Mesendoderm (in vitro differentiated cells): Measurements from ENCODE around the gene COL4A5.

Experiments used
- DNase-seq: peaks from one replicate; pipeline ENCODE4 v3.0.0; 2013
- H2AK5ac ChIP-seq: 2 replicates; pipeline ENCODE4 v1.6.1; 2013; ENCODE audit warnings: low read length, inconsistent platforms
- H2BK120ac ChIP-seq: 2 replicates; pipeline ENCODE4 v1.6.1; 2013; ENCODE audit warnings: low read depth, mild to moderate bottlenecking, low read length, moderate library complexity, mixed read lengths
- H2BK15ac ChIP-seq: replicated peaks from 2 replicates; pipeline ENCODE4 v1.6.1; 2013; ENCODE audit warnings: low read depth, mild to moderate bottlenecking, moderate library complexity
- H2BK5ac ChIP-seq: 2 replicates; pipeline ENCODE4 v1.6.1; 2013; ENCODE audit warnings: low read length, inconsistent platforms
- H3K18ac ChIP-seq: 2 replicates; pipeline ENCODE4 v1.6.1; 2013; ENCODE audit warnings: mild to moderate bottlenecking, low read length, mixed read lengths
- H3K23ac ChIP-seq: one replicate; pipeline ENCODE4 v1.6.1; 2013; ENCODE audit warnings: low read length
- H3K27ac ChIP-seq: 2 replicates; pipeline ENCODE4 v1.5.1; 2013; ENCODE audit warnings: low read depth, mild to moderate bottlenecking, inconsistent platforms, low read length, moderate library complexity
- H3K27me3 ChIP-seq: 2 replicates; pipeline ENCODE4 v1.6.1; 2013; ENCODE audit warnings: low read length, control low read depth, mild to moderate bottlenecking, inconsistent platforms; ENCODE audit not compliant: insufficient read depth, poor library complexity
- H3K36me3 ChIP-seq: 2 replicates; pipeline ENCODE4 v1.6.1; 2013; ENCODE audit warnings: low read length, inconsistent platforms; ENCODE audit not compliant: control insufficient read depth, insufficient read depth
- H3K4ac ChIP-seq: one replicate; pipeline ENCODE4 v1.6.1; 2013; ENCODE audit warnings: low read depth, mild to moderate bottlenecking, low read length, moderate library complexity
- H3K4me1 ChIP-seq: 2 replicates; pipeline ENCODE4 v1.6.1; 2013; ENCODE audit warnings: low read depth, low read length, inconsistent platforms; ENCODE audit not compliant: control insufficient read depth
- H3K4me2 ChIP-seq: 2 replicates; pipeline ENCODE4 v1.6.1; 2013; ENCODE audit warnings: low read length
- H3K4me3 ChIP-seq: 2 replicates; pipeline ENCODE4 v1.5.1; 2013; ENCODE audit warnings: mild to moderate bottlenecking, low read length
- H3K56ac ChIP-seq: one replicate; pipeline ENCODE4 v1.6.1; 2013; ENCODE audit warnings: low read length
- H3K79me1 ChIP-seq: 2 replicates; pipeline ENCODE4 v1.6.1; 2013; ENCODE audit warnings: low read length, inconsistent platforms
- H3K79me2 ChIP-seq: 2 replicates; pipeline ENCODE4 v1.6.1; 2013; ENCODE audit warnings: mild to moderate bottlenecking, low read length; ENCODE audit not compliant: control insufficient read depth, insufficient read depth
- H3K9ac ChIP-seq: 2 replicates; pipeline ENCODE4 v1.6.1; 2013; ENCODE audit warnings: low read length, inconsistent platforms
- H4K5ac ChIP-seq: one replicate; pipeline ENCODE4 v1.6.1; 2013; ENCODE audit warnings: low read length
- H4K8ac ChIP-seq: one replicate; pipeline ENCODE4 v1.6.1; 2013; ENCODE audit warnings: low read depth, mild to moderate bottlenecking, control low read depth, low read length, moderate library complexity
- WGBS: extraction: QIAGEN DNeasy Blood & Tissue Kit; methylation state at CpG from one replicate; pipeline ENCODE4 v1.1.7; 2013; ENCODE audit warnings: low lambda C conversion rate, missing lambda C conversion rate; ENCODE audit not compliant: insufficient coverage; ENCODE audit errors: extremely low coverage; 5-methylcytosine and 5-hydroxymethylcytosine counted together

COL4A5 gene

DNA sequence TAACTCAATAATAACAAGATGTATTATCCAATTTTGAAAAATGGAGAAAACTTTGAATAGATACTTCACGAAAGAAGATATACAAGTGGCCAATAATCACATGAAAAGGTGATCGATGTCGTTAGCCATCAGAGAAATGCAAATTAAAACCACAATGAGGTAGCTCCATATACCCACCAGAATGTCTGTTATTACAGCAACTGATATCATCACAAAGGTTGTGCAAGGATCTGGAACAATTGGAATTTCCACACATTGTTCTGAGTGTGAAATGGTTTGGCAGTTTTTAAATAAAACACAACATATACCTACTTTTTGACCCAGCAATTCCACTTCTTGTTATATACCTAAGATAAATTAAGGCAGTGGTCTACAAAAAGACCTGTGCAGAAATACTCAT is 225.1 kb downstream of the COL4A5 start:
- Histone ChIP-seq H3K23ac (no peak overlapping the region), H3K4me1 (no peaks in the 10 kb centered on the region), H2BK5ac (no peak overlapping the region), H3K27me3 (no peaks in the 10 kb centered on the region), H3K9ac (no peak overlapping the region), H3K18ac (no peak overlapping the region), H2BK120ac (no peak overlapping the region), H3K79me1 (no peaks in the 10 kb centered on the region), H4K5ac (no peak overlapping the region), H4K8ac (no peak overlapping the region), H3K4me3 (no peak overlapping the region), H3K4ac (no peak overlapping the region), H3K56ac (no peak overlapping the region), H2AK5ac (no peak overlapping the region), H3K27ac (no peak overlapping the region), H3K79me2 (no peaks in the 10 kb centered on the region), H3K36me3 (no peaks in the 10 kb centered on the region), H2BK15ac (no peak overlapping the region), H3K4me2 (no peak overlapping the region)
- DNase-seq: no peak
- no CpG with 5 or more reads among the region's 3 CpGs for WGBS

- H3K27me3 ChIP-seq: no peaks in the 10 kb centered on the region
- H3K4me2 ChIP-seq: no peak overlapping the region
- no peak overlapping the region for H2BK15ac ChIP-seq
- H3K36me3 ChIP-seq: no peaks in the 10 kb centered on the region
- no peak overlapping the region for H2AK5ac ChIP-seq
- H2BK5ac ChIP-seq: no peak overlapping the region
- no peak overlapping the region for H3K4ac ChIP-seq
- H3K9ac ChIP-seq: no peak overlapping the region
- H3K27ac ChIP-seq: no peak overlapping the region
- WGBS: no CpG with 5 or more reads among the region's 1 CpG
- no peak overlapping the region for H3K56ac ChIP-seq
- no peaks in the 10 kb centered on the region for H3K79me1 ChIP-seq
- no peak overlapping the region for H4K5ac ChIP-seq
- no peak for DNase-seq
- no peak overlapping the region for H3K23ac ChIP-seq
- no peak overlapping the region for H3K18ac ChIP-seq
- no peaks in the 10 kb centered on the region for H3K4me1 ChIP-seq
- H3K79me2 ChIP-seq: no peaks in the 10 kb centered on the region
- no peak overlapping the region for H4K8ac ChIP-seq
- no peak overlapping the region for H3K4me3 ChIP-seq
- H2BK120ac ChIP-seq: no peak overlapping the region
Measured at GRCh38 chrX:108666101-108666500, 226.5 kb downstream of the COL4A5 start.

DNA sequence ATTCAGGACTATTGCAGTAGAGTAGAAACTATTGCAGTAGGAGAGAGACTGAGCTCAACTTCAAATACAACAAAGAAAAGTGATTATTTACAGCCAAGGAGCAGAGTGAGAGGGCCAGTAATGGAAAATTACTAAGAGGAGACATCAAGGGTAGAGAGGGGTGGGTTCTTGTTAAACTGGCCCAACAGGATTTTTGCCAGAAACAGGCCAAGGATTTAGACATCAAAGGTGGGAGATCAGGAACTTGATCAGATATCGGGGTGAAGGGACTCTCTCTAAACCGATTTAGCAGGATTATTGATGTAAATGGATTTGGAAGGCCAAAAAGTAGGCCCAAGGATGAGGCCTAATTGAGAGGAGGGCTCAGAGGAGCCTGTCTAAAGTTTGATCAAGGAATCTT is 231.9 kb downstream of the COL4A5 start:
- Histone ChIP-seq H3K27ac (no peak overlapping the region), H3K79me1 (no peaks in the 10 kb centered on the region), H3K4me2 (no peak overlapping the region), H3K18ac (no peak overlapping the region), H3K79me2 (no peaks in the 10 kb centered on the region), H3K36me3 (no peaks in the 10 kb centered on the region), H3K4me1 (no peaks in the 10 kb centered on the region), H2AK5ac (no peak overlapping the region), H3K27me3 (no peaks in the 10 kb centered on the region), H3K23ac (no peak overlapping the region), H3K56ac (no peak overlapping the region), H4K8ac (no peak overlapping the region), H3K4ac (no peak overlapping the region), H2BK120ac (no peak overlapping the region), H2BK5ac (no peak overlapping the region), H3K9ac (no peak overlapping the region), H4K5ac (no peak overlapping the region), H3K4me3 (no peak overlapping the region), H2BK15ac (no peak overlapping the region)
- peak; percentile 48 for DNase-seq
- no CpG with 5 or more reads among the region's 2 CpGs for WGBS

DNA sequence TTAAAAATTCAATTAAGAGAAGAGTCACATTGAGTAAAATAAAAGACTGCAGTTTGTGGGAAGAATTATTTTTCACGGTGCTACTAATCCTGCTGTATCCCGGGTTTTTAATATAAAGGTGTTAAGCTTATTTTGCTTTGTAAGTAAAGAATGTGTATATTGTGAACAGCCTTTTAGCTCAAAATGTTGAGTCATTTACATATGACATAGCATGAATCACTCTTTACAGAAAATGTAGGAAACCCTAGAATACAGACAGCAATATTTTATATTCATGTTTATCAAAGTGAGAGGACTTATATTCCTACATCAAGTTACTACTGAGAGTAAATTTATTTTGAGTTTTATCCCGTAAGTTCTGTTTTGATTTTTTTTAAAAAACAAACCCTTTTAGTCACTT is 257.1 kb downstream of the COL4A5 start:
- H3K4me2 ChIP-seq: no peak overlapping the region
- no peak overlapping the region for H4K5ac ChIP-seq
- no peaks in the 10 kb centered on the region for H3K79me2 ChIP-seq
- H3K36me3 ChIP-seq: no peaks in the 10 kb centered on the region
- H2BK15ac ChIP-seq: no peak overlapping the region
- no peaks in the 10 kb centered on the region for H3K79me1 ChIP-seq
- no peak overlapping the region for H3K56ac ChIP-seq
- no peak for DNase-seq
- no peak overlapping the region for H4K8ac ChIP-seq
- H2BK5ac ChIP-seq: no peak overlapping the region
- no peak overlapping the region for H2BK120ac ChIP-seq
- no peak overlapping the region for H3K4me3 ChIP-seq
- H3K23ac ChIP-seq: no peak overlapping the region
- H3K18ac ChIP-seq: no peak overlapping the region
- no peaks in the 10 kb centered on the region for H3K4me1 ChIP-seq
- WGBS: no CpG with 5 or more reads among the region's 3 CpGs
- no peak overlapping the region for H3K27ac ChIP-seq
- H3K27me3 ChIP-seq: no peaks in the 10 kb centered on the region
- no peak overlapping the region for H3K9ac ChIP-seq
- no peak overlapping the region for H2AK5ac ChIP-seq
- H3K4ac ChIP-seq: no peak overlapping the region

- H3K4me2 ChIP-seq: no peak overlapping the region
- H2BK120ac ChIP-seq: no peak overlapping the region
- H3K79me2 ChIP-seq: no peaks in the 10 kb centered on the region
- H3K27ac ChIP-seq: no peak overlapping the region
- no peak overlapping the region for H4K8ac ChIP-seq
- no peak overlapping the region for H4K5ac ChIP-seq
- no peaks in the 10 kb centered on the region for H3K79me1 ChIP-seq
- H3K4me3 ChIP-seq: no peak overlapping the region
- no CpG with 5 or more reads among the region's 1 CpG for WGBS
- DNase-seq: peak; percentile 54
- no peak overlapping the region for H2AK5ac ChIP-seq
- H3K18ac ChIP-seq: no peak overlapping the region
- H3K56ac ChIP-seq: no peak overlapping the region
- no peak overlapping the region for H3K23ac ChIP-seq
- H2BK5ac ChIP-seq: no peak overlapping the region
- H3K4ac ChIP-seq: no peak overlapping the region
- no peaks in the 10 kb centered on the region for H3K36me3 ChIP-seq
- H3K27me3 ChIP-seq: no peaks in the 10 kb centered on the region
- no peak overlapping the region for H2BK15ac ChIP-seq
- no peak overlapping the region for H3K9ac ChIP-seq
- no peaks in the 10 kb centered on the region for H3K4me1 ChIP-seq
Measured at GRCh38 chrX:108699368-108699767, 259.7 kb downstream of the COL4A5 start.

GRCh38 chrX:108701633-108702032 is 262.0 kb downstream of the COL4A5 start:
- Histone ChIP-seq H3K18ac (no peak overlapping the region), H2BK15ac (no peak overlapping the region), H3K27me3 (no peaks in the 10 kb centered on the region), H4K5ac (no peak overlapping the region), H3K36me3 (no peaks in the 10 kb centered on the region), H3K4ac (no peak overlapping the region), H2BK5ac (no peak overlapping the region), H3K4me2 (no peak overlapping the region), H3K79me2 (no peaks in the 10 kb centered on the region), H3K56ac (no peak overlapping the region), H3K79me1 (no peaks in the 10 kb centered on the region), H3K4me3 (no peak overlapping the region), H3K9ac (no peak overlapping the region), H3K4me1 (no peaks in the 10 kb centered on the region), H3K27ac (no peak overlapping the region), H2BK120ac (no peak overlapping the region), H2AK5ac (no peak overlapping the region), H3K23ac (no peak overlapping the region), H4K8ac (no peak overlapping the region)
- WGBS: no CpG with 5 or more reads among the region's 2 CpGs
- DNase-seq: no peak
